ENCODE measurements around the gene ANKRD13D.

The ANKRD13D gene

GRCh38 chr11:67301313-67301921 lies 12.3 kb downstream of the ANKRD13D start:
- TF ChIP-seq CTCF (conservative IDR thresholded peaks at IDR 0.05) (no peak), ZFX (IDR thresholded peaks at IDR 0.05) (no peak)
- H3K27ac ChIP-seq, result no peak overlapping the region

GRCh38 chr11:67301951-67302516 lies 12.9 kb downstream of the ANKRD13D start:
- peak overlapping the region; percentile 92 for H3K27ac ChIP-seq
- TF ChIP-seq CTCF (conservative IDR thresholded peaks at IDR 0.05), result no peak
- no peak for TF ChIP-seq ZFX (IDR thresholded peaks at IDR 0.05)

GRCh38 chr11:67302571-67303131 lies 13.5 kb downstream of the ANKRD13D start:
- peak overlapping the region; percentile 92 for H3K27ac ChIP-seq
- no peak for TF ChIP-seq CTCF (conservative IDR thresholded peaks at IDR 0.05)
- no peak for TF ChIP-seq ZFX (IDR thresholded peaks at IDR 0.05)

GRCh38 chr11:67303132-67303834 lies 14.2 kb downstream of the ANKRD13D start, which contains the start of gene SSH3:
Gene SSH3, plus strand, starts transcription at chr11:67303530. Its CDS starts 96 bp downstream, at chr11:67303626.
- peak within 1 kb of the TSS; percentile 92 for H3K27ac ChIP-seq

GRCh38 chr11:67303835-67304411 lies 14.8 kb downstream of the ANKRD13D start:
- no peak for TF ChIP-seq CTCF (conservative IDR thresholded peaks at IDR 0.05)
- TF ChIP-seq ZFX (IDR thresholded peaks at IDR 0.05), result peak; percentile 29; the same call in 1 of the 2 replicates
- H3K27ac ChIP-seq, result peak overlapping the region; percentile 92

More at GRCh38 chr11:67303132-67303834, 14.2 kb downstream of the ANKRD13D start, which contains the start of gene SSH3:
- TF ChIP-seq CTCF (conservative IDR thresholded peaks at IDR 0.05) (no peak), ZFX (IDR thresholded peaks at IDR 0.05) (peak; percentile 54; the same call in 1 of the 2 replicates)

DNA sequence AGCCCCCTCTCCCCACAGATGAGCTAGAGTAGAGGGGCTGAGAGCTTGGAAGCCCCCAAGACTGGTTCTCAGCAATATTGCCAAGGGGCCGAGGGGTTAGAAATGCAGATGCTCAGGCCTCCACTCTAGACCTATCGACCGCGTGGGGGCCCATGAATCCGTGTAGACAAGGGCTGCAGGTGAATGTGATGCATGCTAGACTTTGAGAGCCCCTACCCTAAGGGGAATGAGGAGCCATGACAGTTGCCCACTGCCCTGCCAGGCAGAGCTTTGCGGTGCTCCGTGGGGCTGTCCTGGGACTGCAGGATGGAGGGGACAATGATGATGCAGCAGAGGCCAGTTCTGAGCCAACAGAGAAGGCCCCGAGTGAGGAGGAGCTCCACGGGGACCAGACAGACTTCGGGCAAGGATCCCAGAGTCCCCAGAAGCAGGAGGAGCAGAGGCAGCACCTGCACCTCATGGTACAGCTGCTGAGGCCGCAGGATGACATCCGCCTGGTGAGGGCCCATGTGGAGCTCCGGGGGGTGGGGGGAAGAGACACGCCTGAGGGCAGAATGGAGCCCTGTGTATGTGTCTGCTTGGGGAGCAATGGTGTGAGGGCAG lies 15.5 kb downstream of the ANKRD13D start:
- peak overlapping the region; percentile 92 for H3K27ac ChIP-seq
- no peak for TF ChIP-seq CTCF (conservative IDR thresholded peaks at IDR 0.05)
- TF ChIP-seq ZFX (IDR thresholded peaks at IDR 0.05), result no peak

All from C4-2B (cell line).